Measurements from ENCODE around the gene PDE4D.

PDE4D gene

GRCh38 chr5:59236986-59237385 is 656.5 kb downstream of the PDE4D start:
- no peak for DNase-seq

GRCh38 chr5:59236448-59236847 is 657.1 kb downstream of the PDE4D start:
- DNase-seq: no peak

- DNase-seq: no peak
Measured at GRCh38 chr5:59234236-59234635, 659.3 kb downstream of the PDE4D start.

- no peak for DNase-seq
Measured at GRCh38 chr5:59231221-59231931, 662.1 kb downstream of the PDE4D start.

- no peak for DNase-seq
Measured at GRCh38 chr5:59222687-59223511, 670.6 kb downstream of the PDE4D start.

- DNase-seq: no peak
Measured at GRCh38 chr5:59221769-59222168, 671.8 kb downstream of the PDE4D start.

- no peak for DNase-seq
Measured at GRCh38 chr5:59218424-59219045, 675.0 kb downstream of the PDE4D start.

GRCh38 chr5:59216841-59217240 is 676.7 kb downstream of the PDE4D start:
- no peak for DNase-seq

GRCh38 chr5:59212596-59212995 is 680.9 kb downstream of the PDE4D start:
- DNase-seq: no peak

GRCh38 chr5:59209758-59210359 is 683.7 kb downstream of the PDE4D start:
- DNase-seq: no peak

- no peak for DNase-seq
Measured at GRCh38 chr5:59208474-59208873, 685.1 kb downstream of the PDE4D start.

- no peak for DNase-seq
Measured at GRCh38 chr5:59207401-59207800, 686.1 kb downstream of the PDE4D start.

GRCh38 chr5:59206132-59206581 is 687.4 kb downstream of the PDE4D start:
- DNase-seq: no peak

- DNase-seq: no peak
Measured at GRCh38 chr5:59204114-59204897, 689.2 kb downstream of the PDE4D start.

GRCh38 chr5:59199868-59200267 is 693.7 kb downstream of the PDE4D start:
- DNase-seq: no peak

GRCh38 chr5:59198832-59199231 is 694.7 kb downstream of the PDE4D start:
- no peak for DNase-seq

GRCh38 chr5:59198365-59198764 is 695.2 kb downstream of the PDE4D start:
- DNase-seq: no peak

GRCh38 chr5:59197911-59198310 is 695.6 kb downstream of the PDE4D start:
- DNase-seq: no peak

GRCh38 chr5:59193616-59194319 is 699.8 kb downstream of the PDE4D start:
- DNase-seq: no peak

- no peak for DNase-seq
Measured at GRCh38 chr5:59190746-59191145, 702.8 kb downstream of the PDE4D start.

GRCh38 chr5:59189472-59190244 is 703.9 kb downstream of the PDE4D start:
- DNase-seq: no peak

Data from activated gamma-delta T cell treated with Interleukin-2 at 50 U/mL for 16 hours (primary cell).